AG09309 (cell line): Measurements from ENCODE around the gene BCL6B.
A peak's percentile ranks its signal among the peaks of the same experiment; 100 is the strongest.

Source experiments
- DNase-seq: peaks from one replicate; pipeline ENCODE4 v3.0.0-alpha.2; 2010; ENCODE audit warnings: low read depth
- H3K4me3 ChIP-seq: 2 replicates; pipeline ENCODE4 v1.5.1; 2011; ENCODE audit warnings: mild to moderate bottlenecking, low read depth, low read length, moderate library complexity; ENCODE audit not compliant: control insufficient read depth
- TF ChIP-seq, protein P1 (sequence below): IDR thresholded peaks from 2 replicates; pipeline ENCODE4 v1.5.1; 2011; ENCODE audit warnings: mild to moderate bottlenecking, low read depth, low read length, inconsistent platforms; ENCODE audit not compliant: insufficient read depth, control insufficient read depth; ENCODE audit errors: missing control alignments

Gene BCL6B

DNA sequence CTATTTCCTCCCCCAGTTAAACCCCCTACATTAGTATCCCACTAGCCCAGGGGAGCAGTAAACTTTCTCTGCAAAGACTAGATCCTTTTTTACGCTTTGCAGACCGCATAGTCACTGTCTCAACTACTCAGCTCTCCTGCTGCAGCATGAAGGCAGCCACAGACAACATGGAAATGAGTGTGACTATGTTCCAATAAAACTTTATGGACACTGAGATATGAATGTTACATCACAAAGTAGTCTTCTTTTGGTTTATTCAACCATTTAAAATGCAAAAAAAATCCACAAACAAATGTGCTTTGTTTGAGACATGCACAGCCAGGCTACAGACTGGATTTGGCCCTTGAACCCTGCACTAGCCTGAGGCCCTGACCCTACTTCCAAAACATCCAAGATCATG lies 12.3 kb upstream of the BCL6B start:
- TF ChIP-seq, protein P1, sequence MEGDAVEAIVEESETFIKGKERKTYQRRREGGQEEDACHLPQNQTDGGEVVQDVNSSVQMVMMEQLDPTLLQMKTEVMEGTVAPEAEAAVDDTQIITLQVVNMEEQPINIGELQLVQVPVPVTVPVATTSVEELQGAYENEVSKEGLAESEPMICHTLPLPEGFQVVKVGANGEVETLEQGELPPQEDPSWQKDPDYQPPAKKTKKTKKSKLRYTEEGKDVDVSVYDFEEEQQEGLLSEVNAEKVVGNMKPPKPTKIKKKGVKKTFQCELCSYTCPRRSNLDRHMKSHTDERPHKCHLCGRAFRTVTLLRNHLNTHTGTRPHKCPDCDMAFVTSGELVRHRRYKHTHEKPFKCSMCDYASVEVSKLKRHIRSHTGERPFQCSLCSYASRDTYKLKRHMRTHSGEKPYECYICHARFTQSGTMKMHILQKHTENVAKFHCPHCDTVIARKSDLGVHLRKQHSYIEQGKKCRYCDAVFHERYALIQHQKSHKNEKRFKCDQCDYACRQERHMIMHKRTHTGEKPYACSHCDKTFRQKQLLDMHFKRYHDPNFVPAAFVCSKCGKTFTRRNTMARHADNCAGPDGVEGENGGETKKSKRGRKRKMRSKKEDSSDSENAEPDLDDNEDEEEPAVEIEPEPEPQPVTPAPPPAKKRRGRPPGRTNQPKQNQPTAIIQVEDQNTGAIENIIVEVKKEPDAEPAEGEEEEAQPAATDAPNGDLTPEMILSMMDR: no peak
- H3K4me3 ChIP-seq: no peak overlapping the region

GRCh38 chr17:7011415-7011814 lies 11.4 kb upstream of the BCL6B start:
- TF ChIP-seq, protein P1: no peak
- peak overlapping the region; percentile 73 for H3K4me3 ChIP-seq
- DNase-seq: no peak

More for the DNA sequence above, 12.3 kb upstream of the BCL6B start:
- DNase-seq: no peak

GRCh38 chr17:7011942-7012254 lies 11.0 kb upstream of the BCL6B start:
- H3K4me3 ChIP-seq: peak overlapping the region; percentile 73
- DNase-seq: no peak
- TF ChIP-seq, protein P1: no peak

DNA sequence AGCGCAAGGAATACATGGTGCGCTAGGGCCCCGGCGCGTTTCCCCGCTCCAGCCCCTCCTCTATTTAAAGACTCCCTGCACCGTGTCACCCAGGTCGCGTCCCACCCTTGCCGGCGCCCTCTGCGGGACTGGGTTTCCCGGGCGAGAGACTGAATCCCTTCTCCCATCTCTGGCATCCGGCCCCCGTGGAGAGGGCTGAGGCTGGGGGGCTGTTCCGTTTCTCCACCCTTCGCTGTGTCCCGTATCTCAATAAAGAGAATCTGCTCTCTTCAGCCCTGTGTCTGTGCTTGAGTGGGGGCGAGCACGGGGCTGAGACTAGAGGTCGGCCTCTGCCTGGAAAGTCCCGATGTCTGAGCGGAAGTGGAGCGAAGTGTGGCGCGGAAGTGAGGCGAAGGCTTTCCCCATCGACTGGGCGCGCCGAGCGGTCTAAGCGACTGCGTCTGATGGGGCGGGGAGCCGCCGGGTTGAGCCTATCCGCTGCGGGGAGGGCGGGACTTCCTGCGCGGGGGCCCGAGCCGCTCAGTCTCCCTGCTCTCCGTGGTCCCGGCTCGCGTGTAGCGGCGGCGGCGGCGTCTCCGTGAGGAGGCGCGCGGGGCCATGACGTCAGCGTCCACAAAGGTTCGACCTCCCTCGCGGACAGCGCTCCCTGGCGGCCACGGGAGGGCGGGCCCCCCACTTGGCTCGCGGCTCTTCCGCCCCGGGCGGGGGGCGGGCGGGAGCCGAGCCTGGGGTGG lies 8.4 kb upstream of the BCL6B start:
- TF ChIP-seq, protein P1: peak; percentile 57
- peak overlapping the region; percentile 73 for H3K4me3 ChIP-seq

GRCh38 chr17:7014995-7015958 lies 7.6 kb upstream of the BCL6B start:
- H3K4me3 ChIP-seq: peak overlapping the region; percentile 59
- TF ChIP-seq, protein P1: no peak
- DNase-seq: no peak

More for the DNA sequence above, 8.4 kb upstream of the BCL6B start:
- DNase-seq: peak; percentile 83

DNA sequence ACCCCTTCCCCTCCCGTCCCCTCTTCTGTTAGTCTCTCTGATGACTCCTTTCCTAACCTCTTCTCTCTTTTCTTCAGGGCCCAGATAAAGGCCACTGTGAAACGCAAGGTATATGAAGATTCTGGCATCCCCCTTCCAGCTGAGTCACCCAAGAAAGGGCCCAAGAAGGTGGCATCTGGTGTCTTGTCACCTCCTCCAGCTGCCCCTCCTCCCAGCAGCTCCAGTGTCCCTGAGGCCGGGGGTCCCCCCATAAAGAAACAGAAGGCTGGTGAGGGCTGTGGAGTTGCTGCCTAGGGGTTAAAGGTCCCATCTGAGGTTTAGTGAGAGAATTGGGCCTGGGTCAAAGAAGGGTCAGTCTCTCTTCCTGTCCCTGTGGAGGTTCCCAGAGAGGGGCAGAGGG lies 6.4 kb upstream of the BCL6B start:
- DNase-seq: no peak
- no peak overlapping the region for H3K4me3 ChIP-seq
- TF ChIP-seq, protein P1: no peak
